Measurements from ENCODE around the gene EME2. TPM values are rescaled to one million over a fixed set of nuclear protein-coding genes. Genes with fewer than 3 reads are reported as not detected.
A peak's percentile ranks its signal among the peaks of the same experiment; 100 is the strongest.

The EME2 gene
- total RNA-seq, 1 experiment from 2014 or later, result 10.4 TPM

DNA sequence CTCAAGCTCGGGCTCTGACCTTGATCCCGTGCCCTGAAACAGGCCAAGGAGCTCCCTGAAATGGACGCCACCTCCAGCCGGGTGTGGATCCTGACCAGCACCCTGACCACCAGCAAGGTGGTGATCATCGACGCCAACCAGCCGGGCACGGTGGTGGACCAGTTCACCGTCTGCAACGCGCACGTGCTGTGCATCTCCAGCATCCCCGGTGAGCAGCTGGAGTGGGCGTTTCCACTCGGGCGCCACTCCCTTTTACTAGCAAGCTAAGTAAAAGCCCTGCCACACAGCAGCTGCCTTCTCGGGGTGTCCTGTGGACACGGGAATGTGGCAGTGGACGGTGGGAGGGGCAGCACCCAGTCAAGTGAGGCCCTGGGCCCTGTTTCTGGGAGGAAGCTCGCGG, 7.6 kb upstream of the EME2 start:
- DNase-seq (ENCODE audit: low spot score), result no peak
- in situ Hi-C loops (cut with HindIII; ENCODE audit: low sequenced_read_pairs), result no loop called here

DNA sequence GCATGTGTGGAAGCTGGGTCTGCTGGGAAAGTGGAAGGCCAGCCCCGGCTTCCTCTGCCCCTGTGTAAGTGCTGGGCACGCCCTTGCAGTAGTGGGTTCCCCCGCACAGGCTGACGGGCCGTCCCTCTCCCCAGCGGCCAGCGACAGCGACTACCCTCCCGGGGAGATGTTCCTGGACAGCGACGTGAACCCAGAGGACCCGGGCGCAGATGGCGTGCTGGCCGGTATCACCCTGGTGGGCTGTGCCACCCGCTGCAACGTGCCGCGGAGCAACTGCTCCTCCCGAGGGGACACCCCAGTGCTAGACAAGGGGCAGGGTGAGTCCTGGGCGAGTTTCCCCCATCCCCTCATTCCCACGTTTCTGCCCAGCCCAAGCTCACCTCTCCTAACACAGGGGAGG, 6.8 kb upstream of the EME2 start:
- no peak for DNase-seq (ENCODE audit: low spot score)
- in situ Hi-C loops (cut with HindIII; ENCODE audit: low sequenced_read_pairs), result no loop called here

DNA sequence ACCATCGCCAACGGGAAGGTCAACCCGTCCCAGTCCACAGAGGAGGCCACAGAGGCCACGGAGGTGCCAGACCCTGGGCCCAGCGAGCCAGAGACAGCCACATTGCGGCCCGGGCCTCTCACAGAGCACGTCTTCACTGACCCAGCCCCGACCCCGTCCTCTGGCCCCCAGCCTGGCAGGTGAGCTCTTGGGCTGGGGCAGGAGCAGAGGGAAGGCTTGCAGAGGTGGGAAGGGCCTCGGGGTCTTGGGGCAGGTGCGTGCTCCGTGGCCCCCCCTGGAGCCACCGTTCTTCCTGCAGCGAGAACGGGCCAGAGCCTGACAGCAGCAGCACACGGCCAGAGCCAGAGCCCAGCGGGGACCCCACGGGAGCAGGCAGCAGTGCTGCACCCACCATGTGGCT, 6.4 kb upstream of the EME2 start:
- no peak for DNase-seq (ENCODE audit: low spot score)
- in situ Hi-C loops (cut with HindIII; ENCODE audit: low sequenced_read_pairs), result no loop called here

DNA sequence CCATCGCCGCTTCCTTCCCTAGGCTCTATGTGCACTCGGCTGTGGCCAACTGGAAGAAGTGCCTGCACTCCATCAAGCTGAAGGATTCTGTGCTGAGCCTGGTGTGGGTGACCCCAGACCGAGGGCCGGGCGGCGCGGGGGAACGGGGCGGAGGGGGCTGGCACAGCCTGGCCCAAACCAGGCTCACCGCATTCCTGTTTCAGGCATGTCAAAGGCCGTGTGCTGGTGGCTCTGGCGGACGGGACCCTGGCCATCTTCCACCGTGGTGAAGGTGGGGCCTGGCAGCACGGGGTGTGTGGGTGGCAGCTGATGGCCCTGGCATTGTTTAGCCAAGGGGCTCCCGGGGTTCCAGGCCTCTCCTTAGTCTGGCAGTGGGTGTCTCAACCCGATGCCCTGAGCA, 5.9 kb upstream of the EME2 start:
- no peak for DNase-seq (ENCODE audit: low spot score)
- in situ Hi-C loops (cut with HindIII; ENCODE audit: low sequenced_read_pairs), result no loop called here

DNA sequence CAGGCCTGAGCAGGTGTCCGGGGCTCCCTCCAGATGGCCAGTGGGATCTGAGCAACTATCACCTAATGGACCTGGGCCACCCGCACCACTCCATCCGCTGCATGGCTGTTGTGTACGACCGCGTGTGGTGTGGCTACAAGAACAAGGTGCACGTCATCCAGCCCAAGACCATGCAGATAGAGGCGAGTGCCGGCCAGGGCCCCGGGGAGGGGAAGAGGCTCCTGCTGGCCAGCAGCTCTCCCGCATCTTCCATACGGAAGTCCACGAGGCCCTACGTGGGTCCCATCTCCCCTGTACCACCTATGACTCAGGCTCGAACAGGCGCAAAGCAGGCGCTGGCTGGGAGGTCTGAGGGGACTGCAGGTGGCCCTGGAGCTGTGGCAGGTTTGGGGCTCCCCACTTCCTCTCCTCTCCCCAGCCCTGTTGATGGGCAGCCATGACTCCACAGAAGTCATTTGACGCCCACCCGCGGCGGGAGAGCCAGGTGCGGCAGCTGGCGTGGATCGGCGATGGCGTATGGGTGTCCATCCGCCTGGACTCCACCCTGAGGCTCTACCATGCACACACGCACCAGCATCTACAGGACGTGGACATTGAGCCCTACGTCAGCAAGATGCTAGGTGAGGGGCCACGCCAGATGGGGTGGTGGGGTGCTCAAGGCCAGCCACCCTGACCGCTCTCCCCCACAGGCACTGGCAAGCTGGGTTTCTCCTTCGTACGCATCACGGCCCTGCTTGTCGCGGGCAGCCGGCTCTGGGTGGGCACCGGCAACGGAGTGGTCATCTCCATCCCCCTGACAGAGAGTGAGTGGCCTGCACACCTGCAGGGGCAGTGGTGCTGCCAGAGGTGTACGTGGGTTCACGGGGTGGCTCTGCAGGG, 5.3 kb upstream of the EME2 start:
- in situ Hi-C loops (cut with HindIII; ENCODE audit: low sequenced_read_pairs), result no loop called here
- no peak for DNase-seq (ENCODE audit: low spot score)

DNA sequence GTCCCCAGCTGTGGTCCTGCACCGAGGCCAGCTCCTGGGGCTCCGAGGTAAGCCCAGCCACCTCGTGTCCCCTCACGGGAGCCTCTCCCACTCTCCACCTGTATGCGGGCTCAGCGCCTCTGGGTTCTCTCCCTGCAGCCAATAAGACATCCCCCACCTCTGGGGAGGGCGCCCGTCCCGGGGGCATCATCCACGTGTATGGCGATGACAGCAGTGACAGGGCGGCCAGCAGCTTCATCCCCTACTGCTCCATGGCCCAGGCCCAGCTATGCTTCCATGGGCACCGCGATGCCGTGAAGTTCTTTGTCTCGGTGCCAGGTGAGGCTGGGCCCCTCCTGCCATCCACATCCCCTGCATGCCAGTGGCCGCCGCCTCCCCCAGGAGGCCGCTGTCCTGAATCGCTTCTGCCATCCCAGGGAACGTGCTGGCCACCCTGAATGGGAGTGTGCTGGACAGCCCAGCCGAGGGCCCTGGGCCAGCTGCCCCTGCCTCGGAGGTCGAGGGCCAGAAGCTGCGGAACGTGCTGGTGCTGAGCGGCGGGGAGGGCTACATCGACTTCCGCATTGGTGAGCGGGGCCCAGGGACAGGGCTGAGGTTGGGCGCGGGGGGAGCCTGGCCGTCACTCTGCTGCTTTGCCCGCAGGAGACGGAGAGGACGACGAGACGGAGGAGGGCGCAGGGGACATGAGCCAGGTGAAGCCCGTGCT, 4.4 kb upstream of the EME2 start:
- in situ Hi-C loops (cut with HindIII; ENCODE audit: low sequenced_read_pairs), result no loop called here
- DNase-seq (ENCODE audit: low spot score), result no peak

DNA sequence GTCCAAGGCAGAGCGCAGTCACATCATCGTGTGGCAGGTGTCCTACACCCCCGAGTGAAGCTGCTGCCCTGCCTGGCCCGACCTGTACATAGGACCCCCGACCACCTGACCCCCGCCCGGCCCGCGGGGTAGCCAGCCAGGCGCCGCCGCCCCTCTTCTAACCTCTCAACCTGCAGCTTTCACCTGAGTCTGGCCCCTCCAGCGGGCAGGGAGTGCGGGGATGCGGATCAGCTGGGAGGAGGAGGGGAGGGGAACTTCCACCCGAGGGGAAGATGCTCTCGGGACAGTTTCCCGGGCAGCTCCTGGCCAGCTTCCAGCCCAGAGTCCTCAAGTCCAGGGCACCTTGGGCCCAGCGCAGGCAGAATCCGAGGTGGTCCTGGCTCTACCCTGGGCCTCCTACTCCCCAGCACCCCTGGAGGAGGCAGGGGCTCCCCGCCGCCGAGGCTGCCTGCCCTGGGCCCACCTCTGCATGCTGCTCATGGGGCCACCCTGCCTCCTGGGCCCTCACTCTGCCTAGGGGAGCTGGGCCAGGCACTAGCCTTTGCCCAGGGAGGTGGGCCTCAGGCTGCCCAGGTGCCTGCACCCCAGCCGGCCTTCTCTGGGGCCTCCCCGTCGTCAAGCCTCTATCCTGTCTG, 3.7 kb upstream of the EME2 start:
- DNase-seq (ENCODE audit: low spot score), result no peak
- in situ Hi-C loops (cut with HindIII; ENCODE audit: low sequenced_read_pairs), result no loop called here

DNA sequence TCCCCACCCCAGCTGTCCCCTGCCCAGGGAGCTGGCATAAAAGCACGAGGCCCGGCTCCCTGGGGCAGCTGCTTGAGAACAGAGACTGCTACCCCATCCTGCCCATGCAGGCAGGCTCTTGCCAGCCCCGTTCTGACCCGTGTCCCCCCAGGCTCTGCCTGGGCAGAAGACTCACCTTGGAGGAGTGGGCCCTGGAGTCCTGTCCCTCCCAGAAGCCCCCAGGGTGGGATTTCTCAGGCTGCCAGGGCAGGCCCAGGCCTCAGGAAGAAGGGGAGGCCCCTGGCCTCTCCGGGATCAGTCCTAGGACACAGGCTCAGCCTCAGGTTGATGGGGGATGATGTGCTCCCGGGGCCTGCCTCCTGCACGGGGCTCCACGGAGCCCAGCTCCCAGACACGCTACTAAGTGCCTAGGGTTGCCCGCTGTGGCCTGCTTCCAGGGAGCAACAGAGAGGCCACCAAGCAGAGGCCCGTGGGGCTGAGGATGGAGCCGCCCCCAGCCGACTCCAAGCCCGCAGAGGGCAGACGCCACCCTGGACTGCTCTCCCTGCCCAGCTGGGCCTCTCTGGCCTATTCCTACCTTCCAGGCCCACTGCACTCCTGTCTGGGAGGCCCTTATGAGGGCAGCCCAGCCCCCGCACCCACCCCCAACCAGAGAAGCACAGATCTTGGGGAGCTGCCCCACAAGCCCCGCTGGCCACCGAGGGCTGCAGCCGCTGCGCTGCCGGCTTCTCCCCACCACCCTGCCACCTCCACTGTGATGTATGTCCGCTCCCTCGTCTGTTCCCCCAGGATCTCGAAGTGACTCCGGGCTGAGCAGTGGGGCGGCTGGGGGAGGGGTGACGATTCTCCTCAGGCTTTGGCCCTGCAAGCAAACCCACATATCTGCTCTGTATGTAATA, 3.0 kb upstream of the EME2 start:
- no peak for DNase-seq (ENCODE audit: low spot score)
- in situ Hi-C loops (cut with HindIII; ENCODE audit: low sequenced_read_pairs), result no loop called here

DNA sequence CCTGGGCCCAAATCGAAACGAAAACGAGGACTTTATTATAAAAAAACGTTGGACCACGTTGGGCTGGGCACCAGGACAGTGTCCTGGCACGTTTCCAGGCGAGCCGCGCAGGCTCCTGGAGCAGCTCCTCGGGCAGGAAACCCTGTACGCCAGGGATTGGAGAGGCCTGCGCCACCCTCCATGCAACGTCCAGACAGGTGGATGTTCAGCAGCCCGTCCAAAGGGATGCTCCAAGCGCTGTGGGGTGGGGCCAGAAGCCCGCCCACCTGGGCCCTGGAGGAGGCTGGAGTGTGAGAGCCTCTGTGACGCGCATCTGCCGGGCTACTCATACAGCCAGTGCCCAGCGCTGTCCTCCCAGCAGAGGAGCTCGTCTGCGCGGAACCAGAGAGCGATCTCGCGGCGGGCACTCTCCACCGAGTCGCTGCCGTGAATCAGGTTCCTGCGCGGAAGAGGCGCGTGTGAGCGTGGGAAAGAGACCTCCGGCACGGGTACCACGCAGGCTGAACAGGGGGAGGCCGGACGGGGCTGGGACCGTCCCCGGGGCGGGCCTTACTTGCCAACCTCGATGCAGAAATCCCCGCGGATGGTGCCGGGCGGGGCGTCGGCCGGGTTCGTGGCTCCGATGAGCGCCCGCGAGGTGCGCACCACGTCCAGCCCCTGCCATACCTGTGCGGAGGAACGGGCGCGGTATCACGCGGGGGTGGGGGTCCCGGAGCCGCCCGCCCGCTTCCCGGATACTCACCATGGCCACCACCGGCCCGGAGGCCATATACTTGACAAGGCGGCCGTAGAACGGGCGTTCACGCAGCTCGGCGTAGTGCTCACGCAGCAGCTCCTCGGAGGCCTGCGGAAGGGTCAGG, 2.1 kb upstream of the EME2 start:
- peak; percentile 78 for DNase-seq (ENCODE audit: low spot score)
- in situ Hi-C loops (cut with HindIII; ENCODE audit: low sequenced_read_pairs), result no loop called here

DNA sequence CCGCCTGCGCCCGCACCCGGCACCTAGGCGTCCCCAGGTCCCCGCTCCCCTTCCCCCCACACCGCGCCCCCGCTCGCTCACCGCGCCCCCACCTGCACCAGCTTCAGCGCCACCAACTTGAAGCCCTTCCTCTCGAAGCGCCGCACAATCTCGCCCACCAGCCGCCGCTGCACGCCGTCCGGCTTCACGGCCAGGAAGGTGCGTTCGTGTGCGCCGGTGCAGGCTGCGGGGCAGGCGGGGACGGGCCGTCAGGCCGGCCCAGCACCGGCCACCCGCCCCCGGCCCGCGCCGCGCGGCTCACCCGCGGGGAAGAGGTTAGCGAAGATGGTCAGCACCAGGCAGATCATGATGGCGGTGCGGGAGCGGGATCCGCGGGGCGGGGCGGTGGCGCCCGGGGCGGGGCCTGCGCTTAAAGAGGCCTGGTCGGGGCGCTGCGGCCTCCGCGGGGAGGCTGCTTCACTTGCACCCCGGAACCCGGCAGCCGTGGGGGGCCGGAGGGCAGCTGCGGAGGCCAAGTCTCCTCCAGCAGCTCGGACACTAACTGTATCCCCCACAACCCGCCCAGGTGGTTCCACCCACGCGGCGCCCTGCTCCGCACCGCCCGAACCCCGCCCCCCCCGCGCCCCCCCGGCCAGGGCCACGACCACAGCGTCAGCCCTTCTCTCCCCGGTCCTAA, 1.3 kb upstream of the EME2 start, which contains the start of gene NME3:
TSS of gene NME3 (minus strand) at position 356 of the 676 bp plus-strand sequence. CDS start at position 347, 9 bp downstream.
- in situ Hi-C loops (cut with HindIII; ENCODE audit: low sequenced_read_pairs), result no loop called here
- DNase-seq (ENCODE audit: low spot score), result peak; percentile 66

DNA sequence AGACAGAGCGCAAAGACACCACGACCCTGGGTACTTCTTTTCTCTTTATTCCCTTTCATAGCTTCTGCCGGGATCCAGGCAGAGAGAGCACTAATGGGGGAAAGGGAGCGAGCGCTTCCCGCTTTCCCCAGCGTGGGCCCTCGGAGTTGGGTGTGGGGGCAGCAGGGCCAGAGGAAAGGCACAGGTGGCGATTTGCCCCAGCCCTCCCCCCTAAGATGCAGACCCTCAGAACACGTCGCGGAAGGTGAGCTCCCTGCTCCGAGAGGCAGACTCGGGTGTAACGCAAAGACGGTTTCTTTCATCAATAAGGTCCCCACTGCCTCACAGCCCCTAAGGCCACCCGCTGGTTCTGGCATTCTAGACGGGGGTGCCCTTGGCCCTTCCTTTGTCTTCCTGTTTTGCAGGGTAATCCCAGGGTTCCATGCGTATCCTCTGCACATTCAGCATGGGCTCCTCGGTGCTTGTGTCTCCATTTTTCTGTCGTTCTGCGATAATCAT, 697 bp upstream of the EME2 start:
- in situ Hi-C loops (cut with HindIII; ENCODE audit: low sequenced_read_pairs), result no loop called here
- no peak for DNase-seq (ENCODE audit: low spot score)

DNA sequence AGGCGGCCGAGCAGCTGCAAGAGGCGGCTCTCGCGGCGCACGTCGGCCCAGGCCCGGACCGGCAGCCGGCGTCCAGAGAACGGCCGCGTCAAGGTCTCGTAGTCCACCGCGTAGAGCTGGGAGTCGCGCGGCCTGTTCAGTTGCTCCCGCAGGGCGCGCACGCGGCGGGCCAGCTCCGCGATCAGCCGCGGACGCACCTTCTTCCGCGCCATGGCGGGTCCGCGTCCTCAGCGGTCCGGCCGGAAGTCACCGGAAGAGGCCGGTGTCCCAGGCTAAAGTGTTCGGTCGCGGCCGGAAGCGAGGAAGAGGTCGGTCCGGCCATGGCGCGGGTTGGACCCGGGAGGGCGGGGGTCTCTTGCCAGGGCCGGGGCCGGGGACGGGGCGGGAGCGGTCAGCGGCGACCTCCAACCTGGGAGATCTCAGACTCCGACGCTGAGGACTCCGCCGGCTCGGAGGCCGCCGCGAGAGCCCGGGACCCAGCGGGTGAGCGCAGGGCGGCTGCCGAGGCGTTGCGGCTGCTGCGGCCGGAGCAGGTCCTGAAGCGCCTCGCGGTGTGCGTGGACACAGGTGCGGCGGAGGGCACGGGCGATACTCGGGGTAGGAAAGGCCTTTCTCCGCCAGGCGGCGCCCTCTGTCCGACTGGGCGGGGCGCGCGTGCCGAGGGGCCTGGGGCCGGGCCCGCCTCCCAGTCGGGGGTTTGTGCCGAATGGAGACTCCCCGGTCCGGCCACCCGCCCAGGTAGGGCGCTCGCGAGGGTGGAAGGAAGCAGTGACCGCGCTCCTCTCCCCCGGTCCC, 495 bp downstream of the EME2 start, which contains the start of gene MRPS34:
TSS of gene MRPS34 (minus strand) at position 227 of the 795 bp plus-strand sequence. CDS start at position 212, 15 bp downstream.
- peak; percentile 78 for DNase-seq (ENCODE audit: low spot score)
- in situ Hi-C loops (cut with HindIII; ENCODE audit: low sequenced_read_pairs), result no loop called here

DNA sequence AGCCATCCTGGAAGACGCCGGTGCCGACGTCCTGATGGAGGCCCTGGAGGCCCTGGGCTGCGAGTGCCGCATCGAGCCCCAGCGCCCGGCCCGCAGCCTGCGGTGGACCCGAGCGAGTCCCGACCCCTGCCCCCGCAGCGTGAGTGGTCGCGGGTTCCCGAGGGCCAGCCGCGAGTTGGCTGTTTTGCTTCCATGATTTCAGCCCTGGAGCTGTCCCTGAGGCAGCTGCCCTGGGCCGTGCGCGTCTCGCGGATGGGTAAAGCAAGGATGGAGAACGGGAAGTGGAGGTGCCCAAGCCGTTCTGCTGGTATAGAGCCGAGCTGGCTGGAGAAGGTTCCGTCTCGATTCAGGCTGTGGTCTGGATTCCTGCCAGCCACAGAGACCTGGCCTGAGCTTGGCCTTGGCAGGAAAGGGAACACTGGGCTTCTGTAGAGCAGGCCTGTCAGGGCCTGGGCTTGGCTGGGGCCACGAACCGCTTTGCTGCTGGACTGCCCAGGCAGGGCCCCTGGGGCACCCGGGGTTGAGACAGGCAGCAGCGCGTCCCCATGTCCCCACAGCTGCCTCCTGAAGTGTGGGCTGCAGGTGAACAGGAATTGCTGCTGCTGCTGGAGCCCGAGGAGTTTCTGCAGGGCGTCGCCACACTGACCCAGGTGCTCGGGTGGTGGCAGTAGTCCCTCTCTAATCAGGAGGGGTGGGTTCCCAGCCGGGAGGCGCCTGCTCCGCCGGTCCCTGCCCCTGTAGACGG, 1.3 kb downstream of the EME2 start:
- no peak for DNase-seq (ENCODE audit: low spot score)
- in situ Hi-C loops (cut with HindIII; ENCODE audit: low sequenced_read_pairs), result no loop called here

DNA sequence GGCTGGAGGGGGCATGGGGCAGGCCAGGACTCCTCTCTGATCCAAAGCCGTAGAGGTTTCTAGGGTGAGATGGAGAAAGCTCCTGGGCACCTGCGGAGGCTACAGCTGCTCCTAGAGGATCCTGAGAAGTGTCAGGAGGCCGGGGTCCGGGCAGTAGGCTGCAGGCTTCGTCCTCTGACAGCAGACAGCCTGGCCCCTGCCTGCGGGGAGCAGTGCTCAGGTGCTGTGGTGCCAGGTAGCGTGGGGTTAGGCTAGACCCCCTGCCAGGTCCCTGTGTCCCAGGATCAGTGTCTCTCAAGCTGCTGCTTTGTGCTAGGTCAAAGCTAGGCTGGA, 1.8 kb downstream of the EME2 start:
- no peak for DNase-seq (ENCODE audit: low spot score)
- in situ Hi-C loops (cut with HindIII; ENCODE audit: low sequenced_read_pairs), result no loop called here

DNA sequence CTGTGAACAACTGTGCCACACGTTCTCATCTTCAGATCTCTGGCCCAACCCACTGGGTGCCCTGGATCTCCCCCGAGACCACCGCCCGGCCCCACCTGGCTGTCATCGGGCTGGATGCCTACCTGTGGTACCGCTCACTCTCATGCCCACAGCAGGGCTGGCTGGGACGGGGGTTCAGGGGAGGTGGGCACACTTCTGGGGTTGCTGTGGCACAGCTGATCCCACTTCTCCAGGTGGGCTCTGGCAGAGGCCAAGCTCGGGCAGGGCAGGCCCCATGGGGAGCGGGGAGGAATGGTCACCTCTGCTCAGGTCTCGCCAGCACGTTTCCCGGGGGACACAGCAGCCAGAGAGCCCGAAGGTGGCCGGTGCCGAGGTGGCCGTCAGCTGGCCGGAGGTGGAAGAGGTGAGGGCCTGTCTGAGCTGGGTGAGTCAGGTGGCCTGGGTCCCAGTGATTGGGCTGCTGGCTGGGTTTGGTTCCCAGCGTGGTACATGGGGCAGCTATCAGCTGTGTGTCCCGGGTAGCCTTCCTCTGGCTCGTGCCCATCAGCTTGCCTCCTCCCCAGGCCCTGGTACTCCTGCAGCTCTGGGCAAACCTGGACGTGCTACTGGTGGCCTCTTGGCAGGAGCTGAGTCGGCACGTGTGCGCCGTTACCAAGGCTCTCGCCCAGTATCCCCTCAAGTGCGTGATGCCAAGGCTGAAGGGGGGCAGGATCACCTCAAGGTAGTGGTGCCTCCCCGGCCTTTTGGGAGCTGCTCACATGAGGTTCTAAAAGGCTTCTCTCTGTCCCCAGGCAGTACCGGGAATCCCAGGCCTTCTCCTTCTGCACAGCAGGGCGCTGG, 2.6 kb downstream of the EME2 start:
- in situ Hi-C loops (cut with HindIII; ENCODE audit: low sequenced_read_pairs), result no loop called here

More for the DNA sequence above, 2.6 kb downstream of the EME2 start:
- no peak for DNase-seq (ENCODE audit: low spot score)
